Measurements from ENCODE around the gene LORICRIN.

LORICRIN gene

DNA sequence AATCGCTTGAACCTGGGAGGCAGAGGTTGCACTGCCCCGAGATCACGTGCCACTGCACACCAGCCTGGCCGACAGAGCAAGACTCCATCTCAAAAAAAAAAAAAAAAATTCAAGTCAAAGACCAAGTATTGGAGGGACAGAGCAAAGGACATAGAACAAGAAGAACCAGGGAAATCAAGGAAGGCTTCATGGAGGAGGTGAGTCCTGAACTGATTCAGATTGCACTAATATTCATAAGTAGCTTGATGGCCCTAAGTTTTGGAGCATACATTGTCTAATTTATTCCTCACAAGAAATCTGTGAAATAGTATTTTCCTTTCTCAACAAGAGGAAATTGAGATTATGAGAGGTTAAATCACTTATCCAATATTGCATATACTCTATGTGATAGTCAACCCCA lies 46.0 kb upstream of the LORICRIN start:
- H3F3A ChIP-seq (ENCODE audit: insufficient read depth), result no peaks in the 10 kb centered on the region
- H3K9me3 ChIP-seq (ENCODE audit: insufficient read depth, low read length), result no peaks in the 10 kb centered on the region
- H3K4me3 ChIP-seq (ENCODE audit: insufficient read depth, low read length, poor library complexity, severe bottlenecking), result no peak overlapping the region
- H3K4me2 ChIP-seq (ENCODE audit: low read depth, low read length, poor library complexity, severe bottlenecking), result no peak overlapping the region
- no peaks in the 10 kb centered on the region for H3K36me3 ChIP-seq (ENCODE audit: low read length)
- no peaks in the 10 kb centered on the region for H3K27me3 ChIP-seq (ENCODE audit: low read length)
- TF ChIP-seq EZH2phosphoT487 (conservative IDR thresholded peaks at IDR 0.05; ENCODE audit: low read length), result no peak
- TF ChIP-seq, protein P1, sequence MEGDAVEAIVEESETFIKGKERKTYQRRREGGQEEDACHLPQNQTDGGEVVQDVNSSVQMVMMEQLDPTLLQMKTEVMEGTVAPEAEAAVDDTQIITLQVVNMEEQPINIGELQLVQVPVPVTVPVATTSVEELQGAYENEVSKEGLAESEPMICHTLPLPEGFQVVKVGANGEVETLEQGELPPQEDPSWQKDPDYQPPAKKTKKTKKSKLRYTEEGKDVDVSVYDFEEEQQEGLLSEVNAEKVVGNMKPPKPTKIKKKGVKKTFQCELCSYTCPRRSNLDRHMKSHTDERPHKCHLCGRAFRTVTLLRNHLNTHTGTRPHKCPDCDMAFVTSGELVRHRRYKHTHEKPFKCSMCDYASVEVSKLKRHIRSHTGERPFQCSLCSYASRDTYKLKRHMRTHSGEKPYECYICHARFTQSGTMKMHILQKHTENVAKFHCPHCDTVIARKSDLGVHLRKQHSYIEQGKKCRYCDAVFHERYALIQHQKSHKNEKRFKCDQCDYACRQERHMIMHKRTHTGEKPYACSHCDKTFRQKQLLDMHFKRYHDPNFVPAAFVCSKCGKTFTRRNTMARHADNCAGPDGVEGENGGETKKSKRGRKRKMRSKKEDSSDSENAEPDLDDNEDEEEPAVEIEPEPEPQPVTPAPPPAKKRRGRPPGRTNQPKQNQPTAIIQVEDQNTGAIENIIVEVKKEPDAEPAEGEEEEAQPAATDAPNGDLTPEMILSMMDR (IDR thresholded peaks at IDR 0.05; ENCODE audit: insufficient read depth, low read length, poor library complexity, severe bottlenecking), result no peak
- H3K9ac ChIP-seq (ENCODE audit: low read length), result no peak overlapping the region
- no peaks in the 10 kb centered on the region for H3K79me2 ChIP-seq (ENCODE audit: insufficient read depth, low read length)
- no peak overlapping the region for H3K27ac ChIP-seq (ENCODE audit: low read depth, low read length)
- H3K9me2 ChIP-seq (replicated peaks; ENCODE audit: insufficient read depth, low read length), result no peaks in the 10 kb centered on the region
- H4K20me1 ChIP-seq (ENCODE audit: low read depth, low read length), result no peaks in the 10 kb centered on the region
- no peak overlapping the region for H2AFZ ChIP-seq (ENCODE audit: low read depth, low read length, severe bottlenecking)

DNA sequence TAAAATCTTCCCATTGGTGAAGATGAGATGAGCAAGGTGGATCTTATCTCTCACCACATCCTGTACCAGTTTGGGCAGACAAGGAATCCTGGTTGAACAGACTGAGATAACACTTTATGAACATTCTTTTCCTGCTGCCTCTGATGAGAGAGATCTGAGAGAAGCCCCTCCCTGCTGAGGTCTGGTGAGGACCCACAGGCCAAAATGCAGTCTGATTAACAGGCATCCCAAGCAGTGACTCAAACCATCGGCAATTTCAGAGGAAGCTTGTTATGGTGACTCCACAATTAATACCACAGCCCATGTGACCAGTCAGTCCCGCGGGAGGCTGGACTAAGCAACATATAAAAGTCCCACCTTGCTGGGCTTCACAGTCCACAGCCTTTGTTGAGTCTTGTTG lies 42.3 kb upstream of the LORICRIN start, which contains the start of gene PRR9:
TSS of gene PRR9 (plus strand) at position 373 of the 400 bp plus-strand sequence. CDS start 561 bp downstream, outside the sequence.
- Histone ChIP-seq H3K4me3 (ENCODE audit: insufficient read depth, low read length, poor library complexity, severe bottlenecking) (no peak within 1 kb of the TSS), H3K36me3 (ENCODE audit: low read length) (no peaks in the 10 kb centered on the region), H3K9me2 (replicated peaks; ENCODE audit: insufficient read depth, low read length) (no peaks in the 10 kb centered on the region), H3K27me3 (ENCODE audit: low read length) (no peaks in the 10 kb centered on the region), H3K27ac (ENCODE audit: low read depth, low read length) (no peak within 1 kb of the TSS), H4K20me1 (ENCODE audit: low read depth, low read length) (no peaks in the 10 kb centered on the region), H3K4me2 (ENCODE audit: low read depth, low read length, poor library complexity, severe bottlenecking) (no peak within 1 kb of the TSS), H2AFZ (ENCODE audit: low read depth, low read length, severe bottlenecking) (no peak within 1 kb of the TSS), H3K9me3 (ENCODE audit: insufficient read depth, low read length) (no peaks in the 10 kb centered on the region), H3K79me2 (ENCODE audit: insufficient read depth, low read length) (no peaks in the 10 kb centered on the region), H3F3A (ENCODE audit: insufficient read depth) (no peaks in the 10 kb centered on the region), H3K9ac (ENCODE audit: low read length) (no peak within 1 kb of the TSS)
- TF ChIP-seq, protein P1 (IDR thresholded peaks at IDR 0.05; ENCODE audit: insufficient read depth, low read length, poor library complexity, severe bottlenecking), result no peak
- TF ChIP-seq EZH2phosphoT487 (conservative IDR thresholded peaks at IDR 0.05; ENCODE audit: low read length), result no peak

DNA sequence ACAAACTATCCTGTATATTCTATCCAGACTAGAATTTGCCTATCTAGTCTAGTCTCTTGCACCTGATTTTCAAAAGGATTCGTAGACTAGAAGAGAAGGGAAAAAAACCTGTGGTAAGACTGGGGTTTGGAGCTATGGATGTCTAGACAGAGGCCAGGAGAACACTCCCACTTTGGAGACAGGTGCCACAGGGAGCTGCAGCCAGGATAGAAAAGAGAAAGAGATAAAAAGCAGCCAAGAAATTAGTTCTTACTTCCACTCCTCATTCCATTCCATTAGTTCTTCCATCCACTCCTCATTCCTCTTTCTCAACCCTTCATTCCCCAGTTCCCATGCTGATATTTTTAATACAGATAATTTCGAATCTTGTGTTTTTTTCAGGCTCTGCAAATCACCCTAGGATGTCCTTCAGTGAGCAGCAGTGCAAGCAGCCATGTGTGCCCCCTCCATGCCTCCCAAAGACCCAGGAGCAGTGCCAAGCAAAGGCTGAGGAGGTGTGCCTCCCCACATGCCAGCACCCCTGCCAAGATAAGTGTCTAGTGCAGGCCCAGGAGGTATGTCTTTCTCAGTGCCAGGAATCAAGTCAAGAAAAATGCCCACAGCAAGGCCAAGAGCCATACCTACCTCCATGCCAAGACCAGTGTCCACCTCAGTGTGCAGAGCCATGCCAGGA lies 41.6 kb upstream of the LORICRIN start:
- H3K9me2 ChIP-seq (replicated peaks; ENCODE audit: insufficient read depth, low read length), result no peaks in the 10 kb centered on the region
- TF ChIP-seq EZH2phosphoT487 (conservative IDR thresholded peaks at IDR 0.05; ENCODE audit: low read length), result no peak
- TF ChIP-seq, protein P1 (IDR thresholded peaks at IDR 0.05; ENCODE audit: insufficient read depth, low read length, poor library complexity, severe bottlenecking), result no peak
- H4K20me1 ChIP-seq (ENCODE audit: low read depth, low read length), result no peaks in the 10 kb centered on the region
- H3K79me2 ChIP-seq (ENCODE audit: insufficient read depth, low read length), result no peaks in the 10 kb centered on the region
- no peaks in the 10 kb centered on the region for H3K36me3 ChIP-seq (ENCODE audit: low read length)
- H3K4me3 ChIP-seq (ENCODE audit: insufficient read depth, low read length, poor library complexity, severe bottlenecking), result no peak overlapping the region
- H3K9ac ChIP-seq (ENCODE audit: low read length), result no peak overlapping the region
- no peaks in the 10 kb centered on the region for H3K9me3 ChIP-seq (ENCODE audit: insufficient read depth, low read length)
- H3K4me2 ChIP-seq (ENCODE audit: low read depth, low read length, poor library complexity, severe bottlenecking), result no peak overlapping the region
- no peaks in the 10 kb centered on the region for H3F3A ChIP-seq (ENCODE audit: insufficient read depth)
- H3K27me3 ChIP-seq (ENCODE audit: low read length), result no peaks in the 10 kb centered on the region
- H3K27ac ChIP-seq (ENCODE audit: low read depth, low read length), result no peak overlapping the region
- H2AFZ ChIP-seq (ENCODE audit: low read depth, low read length, severe bottlenecking), result no peak overlapping the region

Data from SU-DHL-6 (cell line).